ENCODE results near the gene PAX3. TPM values are rescaled to one million over a fixed set of nuclear protein-coding genes. Genes with fewer than 3 reads are reported as not detected.

Gene PAX3
- total RNA-seq, 2 donors from 2014 or later = not detected

DNA sequence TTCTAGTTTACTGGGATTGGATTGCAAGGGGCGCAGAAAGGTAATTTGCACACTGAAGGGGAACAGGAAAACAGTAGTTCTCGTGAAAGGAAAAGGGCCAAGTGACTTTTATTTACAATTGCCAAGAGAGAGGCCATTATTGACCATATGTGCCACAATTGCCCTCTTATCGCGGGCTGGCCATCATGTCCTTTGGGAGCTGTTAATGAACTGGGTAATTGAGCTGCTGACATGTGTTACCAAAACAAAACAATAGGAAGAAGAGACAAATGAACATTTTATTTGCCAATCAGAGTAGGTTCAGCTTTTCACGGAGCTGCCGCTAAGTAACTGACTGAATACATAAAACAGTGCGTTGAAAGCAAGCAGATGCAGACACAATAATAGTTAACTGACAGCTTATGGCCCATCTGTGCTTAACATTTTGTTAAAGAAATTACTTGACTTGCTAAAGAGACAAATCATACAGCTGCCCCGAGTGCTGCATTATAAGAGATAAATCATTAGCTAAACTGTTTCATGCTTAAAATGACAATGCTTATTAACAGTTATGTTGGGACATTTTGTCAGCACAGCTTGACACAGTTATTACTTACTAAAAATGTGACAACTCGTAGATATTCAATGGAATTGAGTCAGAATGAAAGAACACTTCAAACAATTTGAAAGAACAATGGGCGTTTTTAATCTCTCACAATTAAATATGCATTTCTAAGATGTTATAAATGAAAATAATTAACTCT is 57.5 kb downstream of the PAX3 start:
- Histone ChIP-seq H3K4me1 (ENCODE audit: control insufficient read depth in 1 of 2, low read depth in 2 of 2) (no peaks in the 10 kb centered on the region), H3K27me3 (replicated peaks; ENCODE audit: insufficient read depth) (no peaks in the 10 kb centered on the region), H3K27ac (no peak overlapping the region), H3K4me3 (no peak overlapping the region), H3K9me3 (no peaks in the 10 kb centered on the region), H3K36me3 (no peaks in the 10 kb centered on the region)
- DNase-seq (ENCODE audit: low spot score) (no peak), ATAC-seq (ENCODE audit: insufficient number of reproducible peaks, low FRiP score, low read depth) (no peak)
- TF ChIP-seq, protein P1, sequence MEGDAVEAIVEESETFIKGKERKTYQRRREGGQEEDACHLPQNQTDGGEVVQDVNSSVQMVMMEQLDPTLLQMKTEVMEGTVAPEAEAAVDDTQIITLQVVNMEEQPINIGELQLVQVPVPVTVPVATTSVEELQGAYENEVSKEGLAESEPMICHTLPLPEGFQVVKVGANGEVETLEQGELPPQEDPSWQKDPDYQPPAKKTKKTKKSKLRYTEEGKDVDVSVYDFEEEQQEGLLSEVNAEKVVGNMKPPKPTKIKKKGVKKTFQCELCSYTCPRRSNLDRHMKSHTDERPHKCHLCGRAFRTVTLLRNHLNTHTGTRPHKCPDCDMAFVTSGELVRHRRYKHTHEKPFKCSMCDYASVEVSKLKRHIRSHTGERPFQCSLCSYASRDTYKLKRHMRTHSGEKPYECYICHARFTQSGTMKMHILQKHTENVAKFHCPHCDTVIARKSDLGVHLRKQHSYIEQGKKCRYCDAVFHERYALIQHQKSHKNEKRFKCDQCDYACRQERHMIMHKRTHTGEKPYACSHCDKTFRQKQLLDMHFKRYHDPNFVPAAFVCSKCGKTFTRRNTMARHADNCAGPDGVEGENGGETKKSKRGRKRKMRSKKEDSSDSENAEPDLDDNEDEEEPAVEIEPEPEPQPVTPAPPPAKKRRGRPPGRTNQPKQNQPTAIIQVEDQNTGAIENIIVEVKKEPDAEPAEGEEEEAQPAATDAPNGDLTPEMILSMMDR (IDR thresholded peaks at IDR 0.05) = no peak

DNA sequence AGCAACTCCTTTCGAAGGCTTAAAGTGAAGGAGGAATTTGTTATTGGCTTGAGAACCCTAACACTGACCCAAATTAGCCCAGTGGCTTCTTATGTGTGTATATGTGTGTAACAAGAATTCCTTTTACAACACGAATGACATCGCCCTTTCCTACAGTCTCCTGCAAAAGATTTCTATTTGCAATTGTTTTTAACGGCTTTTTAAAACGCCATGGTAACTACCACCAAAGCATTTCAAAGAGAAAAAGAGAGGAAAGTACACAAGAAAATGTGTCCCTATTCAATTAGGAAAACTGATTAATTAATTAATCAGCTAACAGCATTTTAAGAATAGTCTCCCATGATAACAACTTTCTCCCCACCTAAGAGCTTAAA is 58.1 kb downstream of the PAX3 start:
- H3K4me1 ChIP-seq (ENCODE audit: control insufficient read depth in 1 of 2, low read depth in 2 of 2) = no peaks in the 10 kb centered on the region
- H3K4me3 ChIP-seq = no peak overlapping the region
- TF ChIP-seq, protein P1 (IDR thresholded peaks at IDR 0.05) = no peak
- H3K9me3 ChIP-seq = no peaks in the 10 kb centered on the region
- no peaks in the 10 kb centered on the region for H3K36me3 ChIP-seq
- ATAC-seq (ENCODE audit: insufficient number of reproducible peaks, low FRiP score, low read depth) (no peak), DNase-seq (ENCODE audit: low spot score) (no peak)
- no peak overlapping the region for H3K27ac ChIP-seq
- no peaks in the 10 kb centered on the region for H3K27me3 ChIP-seq (replicated peaks; ENCODE audit: insufficient read depth)

DNA sequence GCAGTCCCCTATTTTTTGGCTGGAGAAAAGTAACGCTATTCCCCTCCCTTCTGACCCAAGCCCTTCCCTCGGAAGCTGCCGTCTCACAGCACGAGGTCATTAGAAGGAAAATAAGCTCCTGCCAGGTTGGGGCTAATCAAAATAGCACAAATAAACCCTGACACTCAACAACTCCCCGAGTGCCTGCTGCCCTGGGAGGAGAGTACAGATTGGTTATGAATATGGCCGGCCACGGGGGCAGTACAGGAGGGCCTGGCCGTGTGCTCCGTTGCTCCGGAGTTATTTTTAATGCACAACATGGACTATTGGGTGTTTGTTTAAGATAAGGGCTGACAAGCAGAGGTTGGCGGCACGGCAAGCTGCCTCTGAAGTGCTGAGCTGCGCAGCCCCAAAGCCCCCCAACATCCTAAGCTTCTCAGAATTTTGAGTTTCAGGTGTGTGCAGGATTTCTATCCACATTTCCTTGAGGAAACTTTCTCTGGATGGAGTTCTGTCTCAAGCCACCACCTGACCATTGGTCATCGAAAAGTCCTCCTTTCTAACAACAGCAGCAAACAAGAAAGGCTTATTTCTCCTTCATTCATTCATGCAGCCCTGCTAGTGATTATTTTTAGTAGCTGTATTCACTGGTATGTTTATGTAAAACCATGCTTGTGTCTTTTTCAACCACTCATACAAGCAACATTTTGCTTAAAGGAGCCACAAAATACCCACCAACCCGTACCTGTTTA is 58.7 kb downstream of the PAX3 start:
- TF ChIP-seq, protein P1 (IDR thresholded peaks at IDR 0.05) = no peak
- H3K27me3 ChIP-seq (replicated peaks; ENCODE audit: insufficient read depth) = no peaks in the 10 kb centered on the region
- no peak overlapping the region for H3K4me3 ChIP-seq
- H3K27ac ChIP-seq = no peak overlapping the region
- H3K9me3 ChIP-seq = no peaks in the 10 kb centered on the region
- H3K36me3 ChIP-seq = no peaks in the 10 kb centered on the region
- H3K4me1 ChIP-seq (ENCODE audit: control insufficient read depth in 1 of 2, low read depth in 2 of 2) = no peaks in the 10 kb centered on the region
- no peak for ATAC-seq (ENCODE audit: insufficient number of reproducible peaks, low FRiP score, low read depth)
- no peak for DNase-seq (ENCODE audit: low spot score)

DNA sequence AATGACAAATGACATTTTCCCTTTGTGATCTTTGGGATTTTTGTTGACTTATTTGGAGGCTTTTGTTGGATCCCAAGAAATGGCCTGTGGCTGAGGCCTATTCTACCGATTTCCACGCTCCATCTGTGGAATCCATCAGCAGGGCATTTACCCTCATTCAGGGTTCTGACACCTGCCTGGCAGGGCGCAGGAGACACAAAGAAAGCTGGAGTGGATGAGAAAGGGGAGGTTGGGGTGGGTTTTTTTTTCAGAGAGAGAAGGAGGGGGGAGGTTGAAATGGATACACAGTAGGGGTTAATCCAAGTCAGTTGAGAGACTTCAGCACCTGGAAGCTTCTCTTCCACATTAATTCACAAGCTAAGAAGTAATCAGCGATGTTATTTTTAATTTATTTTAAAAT is 59.7 kb downstream of the PAX3 start:
- H3K27me3 ChIP-seq (replicated peaks; ENCODE audit: insufficient read depth) = no peaks in the 10 kb centered on the region

DNA sequence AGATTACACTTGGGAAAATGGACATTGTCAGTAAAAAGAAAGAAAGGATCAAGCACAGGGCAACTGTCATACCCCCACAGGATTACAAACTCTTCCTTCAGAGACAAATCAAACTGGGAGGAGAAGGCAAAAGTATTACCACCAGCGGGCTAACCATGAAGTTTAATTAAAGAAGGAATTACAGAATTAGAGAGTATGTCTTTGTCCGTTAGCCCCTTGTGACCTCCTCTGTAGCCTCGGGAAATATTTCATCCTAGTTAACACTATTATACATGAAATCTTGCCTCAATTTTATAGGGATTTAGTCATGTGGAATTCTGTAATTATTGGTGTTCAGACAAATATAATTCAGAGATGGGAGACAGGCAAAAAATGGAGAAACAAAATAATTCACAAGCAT is 60.7 kb downstream of the PAX3 start:
- Histone ChIP-seq H3K9me3 (no peaks in the 10 kb centered on the region), H3K27ac (no peak overlapping the region), H3K4me1 (ENCODE audit: control insufficient read depth in 1 of 2, low read depth in 2 of 2) (no peaks in the 10 kb centered on the region), H3K36me3 (no peaks in the 10 kb centered on the region), H3K27me3 (replicated peaks; ENCODE audit: insufficient read depth) (no peaks in the 10 kb centered on the region), H3K4me3 (no peak overlapping the region)
- ATAC-seq (ENCODE audit: insufficient number of reproducible peaks, low FRiP score, low read depth) (no peak), DNase-seq (ENCODE audit: low spot score) (no peak)
- TF ChIP-seq, protein P1 (IDR thresholded peaks at IDR 0.05) = no peak

More for the DNA sequence above, 59.7 kb downstream of the PAX3 start:
- no peak overlapping the region for H3K27ac ChIP-seq
- H3K9me3 ChIP-seq = no peaks in the 10 kb centered on the region
- DNase-seq (ENCODE audit: low spot score) = no peak
- no peak overlapping the region for H3K4me3 ChIP-seq
- H3K4me1 ChIP-seq (ENCODE audit: control insufficient read depth in 1 of 2, low read depth in 2 of 2) = no peaks in the 10 kb centered on the region
- TF ChIP-seq, protein P1 (IDR thresholded peaks at IDR 0.05) = no peak
- H3K36me3 ChIP-seq = no peaks in the 10 kb centered on the region
- ATAC-seq (ENCODE audit: insufficient number of reproducible peaks, low FRiP score, low read depth) = no peak

Measured in thoracic aorta (tissue), 2 donors.